ENCODE results near the gene NKIRAS1.
"Not testable (repeated sequence)": the region's sequence is repeated elsewhere in the genome, so short reads cannot be mapped to it uniquely, and the experiment has no call there.

The NKIRAS1 gene

DNA sequence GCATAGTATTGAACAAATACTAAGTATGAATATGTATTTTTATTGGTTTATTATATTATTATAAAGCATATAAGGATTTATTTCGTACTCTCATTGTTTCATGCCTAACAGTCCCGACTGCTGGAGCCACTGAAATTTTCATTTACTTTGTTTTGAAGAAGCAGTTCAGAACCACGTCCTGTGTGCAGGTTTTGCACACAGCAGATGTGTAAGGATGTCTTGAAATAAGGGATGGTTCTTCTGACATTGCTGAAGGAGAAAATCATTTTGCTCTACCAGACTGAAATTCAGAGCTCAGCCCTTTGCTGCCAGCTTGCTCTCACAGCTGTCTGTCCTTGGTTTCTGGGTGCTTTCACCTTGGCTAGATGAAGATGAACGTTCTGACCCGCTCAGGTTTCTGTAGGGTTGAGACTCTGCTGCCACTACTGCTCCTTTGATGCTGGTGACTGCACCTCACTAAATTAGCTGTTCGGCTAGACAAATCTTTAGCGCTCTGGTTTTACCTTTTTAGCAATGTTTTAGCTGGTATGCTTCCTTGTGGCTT lies 56.9 kb downstream of the NKIRAS1 start:
- no peak for TF ChIP-seq ZFX (IDR thresholded peaks at IDR 0.05)
- TF ChIP-seq, protein P1, sequence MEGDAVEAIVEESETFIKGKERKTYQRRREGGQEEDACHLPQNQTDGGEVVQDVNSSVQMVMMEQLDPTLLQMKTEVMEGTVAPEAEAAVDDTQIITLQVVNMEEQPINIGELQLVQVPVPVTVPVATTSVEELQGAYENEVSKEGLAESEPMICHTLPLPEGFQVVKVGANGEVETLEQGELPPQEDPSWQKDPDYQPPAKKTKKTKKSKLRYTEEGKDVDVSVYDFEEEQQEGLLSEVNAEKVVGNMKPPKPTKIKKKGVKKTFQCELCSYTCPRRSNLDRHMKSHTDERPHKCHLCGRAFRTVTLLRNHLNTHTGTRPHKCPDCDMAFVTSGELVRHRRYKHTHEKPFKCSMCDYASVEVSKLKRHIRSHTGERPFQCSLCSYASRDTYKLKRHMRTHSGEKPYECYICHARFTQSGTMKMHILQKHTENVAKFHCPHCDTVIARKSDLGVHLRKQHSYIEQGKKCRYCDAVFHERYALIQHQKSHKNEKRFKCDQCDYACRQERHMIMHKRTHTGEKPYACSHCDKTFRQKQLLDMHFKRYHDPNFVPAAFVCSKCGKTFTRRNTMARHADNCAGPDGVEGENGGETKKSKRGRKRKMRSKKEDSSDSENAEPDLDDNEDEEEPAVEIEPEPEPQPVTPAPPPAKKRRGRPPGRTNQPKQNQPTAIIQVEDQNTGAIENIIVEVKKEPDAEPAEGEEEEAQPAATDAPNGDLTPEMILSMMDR (conservative IDR thresholded peaks at IDR 0.05), result no peak
- H3K27ac ChIP-seq, result no peak overlapping the region

- no peak overlapping the region; the same call in 1 of the 2 replicates for H3K27ac ChIP-seq
- TF ChIP-seq, protein P1 (conservative IDR thresholded peaks at IDR 0.05), result no peak
- TF ChIP-seq ZFX (IDR thresholded peaks at IDR 0.05), result no peak
Observed at GRCh38 chr3:23859012-23859743, 57.6 kb downstream of the NKIRAS1 start.

- H3K27ac ChIP-seq, result no peak overlapping the region; the same call in 1 of the 2 replicates
- TF ChIP-seq, protein P1 (conservative IDR thresholded peaks at IDR 0.05), result no peak
- no peak for TF ChIP-seq ZFX (IDR thresholded peaks at IDR 0.05)
Observed at GRCh38 chr3:23856286-23856685, 60.5 kb downstream of the NKIRAS1 start.

GRCh38 chr3:23849462-23849861 lies 67.3 kb downstream of the NKIRAS1 start:
- H3K27ac ChIP-seq, result not testable (repeated sequence)

DNA sequence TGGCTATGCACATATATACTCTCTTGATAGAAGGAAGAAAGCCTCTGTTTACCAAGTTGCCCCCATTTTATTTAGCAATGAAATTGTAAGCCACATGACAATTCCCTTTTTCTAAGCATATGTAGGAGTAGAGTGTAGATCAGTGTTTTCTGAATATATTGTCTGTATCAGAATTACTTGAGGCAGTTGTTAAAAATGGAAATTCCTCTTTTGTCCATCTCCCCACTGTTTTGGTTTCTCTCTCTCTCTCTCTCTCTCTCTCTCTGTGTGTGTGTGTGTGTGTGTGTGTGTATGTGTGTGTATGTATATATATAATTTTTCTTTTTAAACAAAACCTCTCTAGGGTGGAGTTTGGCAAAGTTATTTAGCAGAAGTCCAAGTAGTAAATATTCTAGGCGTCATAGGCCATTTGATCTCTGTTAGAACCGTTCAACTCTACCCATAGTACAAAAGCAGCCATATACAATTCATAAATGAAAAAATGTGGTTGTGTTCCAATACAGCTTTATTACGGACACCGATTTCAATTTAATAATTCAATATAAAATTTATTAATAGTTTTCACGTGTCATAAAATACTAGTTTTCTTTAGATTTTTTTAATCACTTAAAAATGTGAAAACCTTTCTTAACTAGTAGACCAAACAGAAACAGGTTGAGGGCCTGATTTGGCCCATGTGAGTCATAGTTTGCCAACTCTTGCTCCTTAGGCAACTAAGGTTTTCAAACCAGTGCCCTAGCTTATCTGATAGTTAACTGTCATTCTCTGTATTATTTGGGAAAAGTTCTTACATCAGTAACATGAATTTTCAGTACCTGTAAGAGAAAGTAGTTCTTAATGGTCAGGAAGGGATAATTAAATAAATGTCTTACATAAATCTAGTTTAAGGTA lies 71.2 kb downstream of the NKIRAS1 start:
- no peak overlapping the region for H3K27ac ChIP-seq
- TF ChIP-seq, protein P1 (conservative IDR thresholded peaks at IDR 0.05), result no peak
- no peak for TF ChIP-seq ZFX (IDR thresholded peaks at IDR 0.05)

- TF ChIP-seq, protein P1 (conservative IDR thresholded peaks at IDR 0.05), result no peak
- TF ChIP-seq ZFX (IDR thresholded peaks at IDR 0.05), result no peak
- H3K27ac ChIP-seq, result no peak overlapping the region
Observed at GRCh38 chr3:23843869-23844268, 72.9 kb downstream of the NKIRAS1 start.

Measured in C4-2B (cell line).